ENCODE results near the gene EFHD2.

- TF ChIP-seq CTCF (IDR thresholded peaks at IDR 0.05) = no peak
- no peak for TF ChIP-seq POLR2A (IDR thresholded peaks at IDR 0.05)
Measured at GRCh38 chr1:15400627-15401026, 9.1 kb upstream of the EFHD2 start.

Data from body of pancreas (tissue), 4 donors.